Ishikawa (cell line): ENCODE results near the gene CSF3R.

Experiments used
- CEBPB ChIP-seq: IDR thresholded peaks from 2 replicates; pipeline ENCODE4 v1.6.1; 2012
- CREB1 ChIP-seq: IDR thresholded peaks from 2 replicates; pipeline ENCODE4 v1.6.1; 2012; ENCODE audit warnings: low read depth
- EGR1 ChIP-seq: IDR thresholded peaks from 2 replicates; pipeline ENCODE4 v1.6.1; 2012
- EP300 ChIP-seq: IDR thresholded peaks from 2 replicates; pipeline ENCODE4 v1.6.1; 2012; ENCODE audit warnings: borderline replicate concordance
- FOXM1 ChIP-seq: IDR thresholded peaks from 2 replicates; pipeline ENCODE4 v1.6.1; 2012; ENCODE audit warnings: low read depth, borderline replicate concordance
- MAX ChIP-seq: IDR thresholded peaks from 2 replicates; pipeline ENCODE4 v1.6.1; 2012
- NFIC ChIP-seq: IDR thresholded peaks from 2 replicates; pipeline ENCODE4 v1.6.1; 2012
- RAD21 ChIP-seq: IDR thresholded peaks from 2 replicates; pipeline ENCODE4 v1.6.1; 2012; ENCODE audit warnings: low read depth
- REST ChIP-seq: IDR thresholded peaks from 2 replicates; pipeline ENCODE4 v1.6.1; 2012; ENCODE audit warnings: low read depth, mild to moderate bottlenecking
- TAF1 ChIP-seq: IDR thresholded peaks from 2 replicates; pipeline ENCODE4 v1.6.1; 2012; ENCODE audit warnings: low read depth, mild to moderate bottlenecking
- TCF12 ChIP-seq: IDR thresholded peaks from 2 replicates; pipeline ENCODE4 v1.6.1; 2012; ENCODE audit warnings: low read depth
- TEAD4 ChIP-seq: IDR thresholded peaks from 2 replicates; pipeline ENCODE4 v1.6.1; 2012
- USF1 ChIP-seq: IDR thresholded peaks from 2 replicates; pipeline ENCODE4 v1.6.1; 2012
- YY1 ChIP-seq: IDR thresholded peaks from 2 replicates; pipeline ENCODE4 v1.6.1; 2012; ENCODE audit warnings: low read depth
- ZBTB7A ChIP-seq: IDR thresholded peaks from 2 replicates; pipeline ENCODE4 v1.6.1; 2012; ENCODE audit warnings: low read depth

The CSF3R gene

GRCh38 chr1:36484099-36484498 lies 1.4 kb upstream of the CSF3R start:
- TF ChIP-seq FOXM1: no peak

GRCh38 chr1:36481771-36482723 lies 666 bp downstream of the CSF3R start:
- TF ChIP-seq EGR1: no peak

- TF ChIP-seq TEAD4 (no peak), TCF12 (no peak), CREB1 (no peak), EGR1 (no peak), EP300 (no peak), RAD21 (no peak), ZBTB7A (no peak), CEBPB (no peak)
These were observed 1.6 kb downstream of the CSF3R start for GRCh38 chr1:36481091-36481490.

- TF ChIP-seq TEAD4: no peak
- TF ChIP-seq NFIC: no peak
These were observed 2.6 kb downstream of the CSF3R start for GRCh38 chr1:36480161-36480560.

- TF ChIP-seq MAX: no peak
- TF ChIP-seq NFIC: no peak
- TF ChIP-seq YY1: no peak
- no peak for TF ChIP-seq TEAD4
- TF ChIP-seq TCF12: no peak
These were observed 3.1 kb downstream of the CSF3R start for GRCh38 chr1:36479505-36480051.

GRCh38 chr1:36476945-36477344 lies 5.8 kb downstream of the CSF3R start:
- TF ChIP-seq TEAD4: no peak
- no peak for TF ChIP-seq TCF12
- TF ChIP-seq CREB1: no peak
- no peak for TF ChIP-seq ZBTB7A
- no peak for TF ChIP-seq USF1
- no peak for TF ChIP-seq MAX
- TF ChIP-seq NFIC: no peak
- TF ChIP-seq CEBPB: no peak
- TF ChIP-seq REST: no peak
- TF ChIP-seq EP300: no peak
- no peak for TF ChIP-seq EGR1
- no peak for TF ChIP-seq YY1
- TF ChIP-seq TAF1: no peak
- TF ChIP-seq RAD21: no peak
- TF ChIP-seq FOXM1: no peak

- TF ChIP-seq CREB1 (no peak), MAX (no peak), EGR1 (no peak), REST (no peak), TCF12 (no peak), TAF1 (no peak), TEAD4 (no peak), ZBTB7A (no peak), CEBPB (no peak), FOXM1 (no peak), YY1 (no peak), NFIC (no peak), USF1 (no peak)
These were observed 6.7 kb downstream of the CSF3R start for GRCh38 chr1:36475910-36476604.
